ENCODE data around the gene MICA.
"Not testable (repeated sequence)": the region's sequence is repeated elsewhere in the genome, so short reads cannot be mapped to it uniquely, and the experiment has no call there.

MICA gene

DNA sequence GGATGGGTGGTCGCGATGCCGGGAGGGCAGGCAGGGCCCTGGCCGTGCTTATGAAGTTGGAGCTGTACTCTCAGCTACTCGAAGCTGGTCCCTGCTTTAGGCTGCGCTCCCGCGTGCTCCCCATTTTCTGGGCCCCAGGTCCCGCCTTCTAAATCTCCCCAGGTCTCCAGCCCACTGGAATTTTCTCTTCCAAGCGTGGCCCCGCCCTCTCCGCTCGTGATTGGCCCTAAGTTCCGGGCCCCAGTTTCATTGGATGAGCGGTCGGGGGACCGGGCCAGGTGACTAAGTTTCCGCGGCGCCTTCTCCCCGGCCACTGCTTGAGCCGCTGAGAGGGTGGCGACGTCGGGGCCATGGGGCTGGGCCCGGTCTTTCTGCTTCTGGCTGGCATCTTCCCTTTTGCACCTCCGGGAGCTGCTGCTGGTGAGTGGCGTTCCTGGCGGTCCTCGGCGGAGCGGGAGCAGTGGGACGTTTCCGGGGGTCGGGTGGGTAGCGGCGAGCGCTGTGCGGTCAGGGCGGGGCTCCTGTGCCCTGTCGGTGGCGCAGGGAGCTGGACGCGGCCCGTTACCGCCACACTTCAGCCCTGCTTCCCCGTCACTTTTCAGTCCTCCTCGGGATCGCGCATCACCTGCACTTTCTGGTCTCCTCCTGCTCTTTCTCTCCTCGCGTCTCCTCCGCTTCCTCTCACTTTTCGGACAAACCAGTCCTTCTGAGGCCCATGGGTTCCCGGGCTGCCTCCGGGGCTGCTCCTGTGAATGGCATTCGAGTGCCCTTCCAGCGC lies at the start of gene MICA:
MICA (plus strand) TSS at position 313 of the 778 bp plus-strand sequence; CDS start at position 351, 38 bp downstream.
- DNase-seq (ENCODE audit: low spot score), result peak; percentile 94

DNA sequence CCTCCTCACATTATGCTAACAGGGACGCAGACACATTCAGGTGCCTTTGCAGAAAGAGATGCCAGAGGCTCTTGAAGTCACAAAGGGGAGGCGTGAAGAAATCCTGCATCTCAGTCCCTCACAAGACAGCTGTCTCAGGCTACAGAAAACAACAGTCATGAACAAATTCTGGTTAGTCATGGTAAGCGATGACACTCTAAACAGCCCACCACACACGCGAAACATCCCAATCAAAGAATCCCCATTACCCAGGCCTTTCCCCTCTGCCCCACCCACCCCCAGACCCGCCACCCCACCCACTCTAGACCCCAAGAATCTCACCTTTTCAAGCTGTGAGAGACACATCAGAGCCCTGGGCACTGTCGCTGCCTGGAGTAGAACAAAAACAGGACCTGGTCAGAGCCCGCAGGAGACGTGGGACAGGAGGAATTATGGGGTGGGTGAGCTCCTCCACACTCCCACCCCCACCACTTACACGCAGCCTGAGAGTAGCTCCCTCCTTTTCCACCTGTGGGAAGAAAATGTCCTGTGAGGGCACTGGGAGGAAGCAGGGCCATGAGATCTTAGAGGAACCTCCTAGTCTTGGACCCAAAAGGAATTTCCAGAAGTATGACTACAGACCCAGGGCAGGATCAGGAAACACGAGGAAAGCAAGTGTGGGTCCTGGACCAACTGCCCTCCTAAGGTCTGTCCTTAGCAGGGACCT lies 49.1 kb upstream of the MICA start:
- no peak for DNase-seq (ENCODE audit: low spot score)

DNA sequence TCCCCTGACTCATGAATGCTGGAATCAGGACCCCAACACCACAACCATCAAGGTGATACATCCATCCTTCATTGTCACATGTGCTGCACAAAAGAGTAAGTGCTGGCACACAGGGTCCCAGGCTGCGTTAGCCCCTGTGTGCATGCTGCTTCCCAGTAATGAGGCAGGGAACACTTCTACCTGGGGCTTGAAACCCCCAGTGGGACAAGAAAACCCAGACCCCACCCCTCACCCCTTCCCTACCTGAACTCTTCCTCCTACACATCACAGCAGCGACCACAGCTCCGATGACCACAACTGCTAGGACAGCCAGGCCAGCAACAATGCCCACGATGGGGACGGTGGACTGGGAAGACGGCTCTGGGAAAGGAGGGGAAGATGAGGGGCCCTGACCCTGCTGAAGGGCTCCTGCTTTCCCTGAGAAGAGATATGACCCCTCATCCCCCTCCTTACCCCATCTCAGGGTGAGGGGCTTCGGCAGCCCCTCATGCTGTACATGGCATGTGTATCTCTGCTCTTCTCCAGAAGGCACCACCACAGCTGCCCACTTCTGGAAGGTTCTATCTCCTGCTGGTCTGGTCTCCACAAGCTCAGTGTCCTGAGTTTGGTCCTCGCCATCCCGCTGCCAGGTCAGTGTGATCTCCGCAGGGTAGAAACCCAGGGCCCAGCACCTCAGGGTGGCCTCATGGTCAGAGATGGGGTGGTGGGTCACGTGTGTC lies 48.4 kb upstream of the MICA start:
- no peak for DNase-seq (ENCODE audit: low spot score)

DNA sequence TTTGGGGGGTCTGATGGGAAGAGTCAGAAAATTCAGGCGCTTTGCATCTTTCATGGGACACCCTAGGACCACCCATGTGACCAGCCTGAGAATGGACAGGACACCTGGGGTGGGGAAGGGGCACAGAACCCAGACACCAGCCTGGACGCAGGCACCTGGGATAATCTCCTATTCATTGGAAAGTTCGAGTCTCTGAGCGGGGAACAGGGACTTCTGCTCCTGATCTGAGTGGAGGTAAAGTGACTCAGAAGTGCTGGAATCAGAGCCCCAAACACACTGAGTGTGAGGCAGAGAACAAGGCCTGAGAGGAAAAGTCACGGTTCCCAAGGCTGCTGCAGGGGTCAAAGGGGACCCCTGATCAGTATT lies 47.8 kb upstream of the MICA start:
- DNase-seq (ENCODE audit: low spot score), result no peak

DNA sequence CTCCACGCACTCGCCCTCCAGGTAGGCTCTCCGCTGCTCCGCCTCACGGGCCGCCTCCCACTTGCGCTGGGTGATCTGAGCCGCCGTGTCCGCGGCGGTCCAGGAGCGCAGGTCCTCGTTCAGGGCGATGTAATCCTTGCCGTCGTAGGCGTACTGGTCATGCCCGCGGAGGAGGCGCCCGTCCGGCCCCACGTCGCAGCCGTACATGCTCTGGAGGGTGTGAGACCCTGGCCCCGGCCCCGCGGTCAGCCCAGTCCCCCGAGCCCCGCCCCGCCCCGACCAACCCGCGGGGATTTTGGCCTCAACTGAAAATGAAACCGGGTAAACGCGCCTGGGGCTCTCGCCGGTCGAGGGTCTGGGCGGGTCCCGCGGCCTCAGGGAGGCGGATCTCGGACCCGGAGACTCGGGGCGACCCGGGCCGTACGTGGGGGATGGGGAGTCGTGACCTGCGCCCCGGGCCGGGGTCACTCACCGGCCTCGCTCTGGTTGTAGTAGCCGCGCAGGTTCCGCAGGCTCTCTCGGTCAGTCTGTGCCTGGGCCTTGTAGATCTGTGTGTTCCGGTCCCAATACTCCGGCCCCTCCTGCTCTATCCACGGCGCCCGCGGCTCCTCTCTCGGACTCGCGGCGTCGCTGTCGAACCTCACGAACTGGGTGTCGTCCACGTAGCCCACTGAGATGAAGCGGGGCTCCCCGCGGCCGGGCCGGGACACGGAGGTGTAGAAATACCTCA lies 47.0 kb upstream of the MICA start:
- DNase-seq (ENCODE audit: low spot score), result peak; percentile 24

DNA sequence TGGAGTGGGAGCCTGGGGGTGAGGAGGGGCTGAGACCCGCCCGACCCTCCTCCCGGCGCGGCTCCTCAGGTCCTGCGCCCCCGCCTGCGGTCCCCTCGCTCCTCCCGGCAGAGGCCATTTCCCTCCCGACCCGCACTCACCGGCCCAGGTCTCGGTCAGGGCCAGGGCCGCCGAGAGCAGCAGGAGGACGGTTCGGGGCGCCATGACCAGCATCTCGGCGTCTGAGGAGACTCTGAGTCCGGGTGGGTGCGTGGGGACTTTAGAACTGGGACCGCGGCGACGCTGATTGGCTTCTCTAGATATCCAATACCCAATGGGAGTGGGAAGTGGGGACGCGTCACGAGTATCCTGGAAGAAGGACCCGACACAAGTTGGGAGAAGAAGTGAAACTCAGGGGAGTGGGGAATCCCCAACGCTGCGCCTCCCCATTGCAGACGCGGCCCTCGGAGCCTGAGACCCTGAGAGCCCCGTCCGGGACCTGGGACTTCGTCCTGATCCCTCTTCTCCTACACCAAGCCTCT lies 46.4 kb upstream of the MICA start, which contains the start of gene HLA-B:
HLA-B (minus strand) TSS at position 234 of the 521 bp plus-strand sequence; CDS start at position 213, 21 bp downstream.
- DNase-seq (ENCODE audit: low spot score), result peak; percentile 89

DNA sequence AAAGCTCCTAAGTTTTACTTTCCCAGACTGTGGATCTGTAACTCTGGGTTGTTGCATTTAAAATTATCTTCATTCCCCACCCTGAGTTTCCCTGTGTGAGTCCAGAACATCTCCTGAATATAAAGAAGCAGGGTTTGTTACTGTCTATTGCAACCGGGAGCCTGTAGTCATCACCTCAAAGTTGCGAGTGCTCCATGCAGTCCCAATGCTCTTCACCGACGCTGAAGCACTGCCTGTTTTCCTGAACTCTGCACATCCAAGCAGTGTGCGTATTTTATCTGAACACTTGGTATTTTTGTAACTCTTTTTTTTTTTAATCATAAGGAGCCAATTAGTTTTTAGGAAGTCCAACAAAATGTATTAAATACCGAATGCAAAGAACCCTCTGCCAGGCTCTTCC lies 45.5 kb upstream of the MICA start:
- no peak for DNase-seq (ENCODE audit: low spot score)

DNA sequence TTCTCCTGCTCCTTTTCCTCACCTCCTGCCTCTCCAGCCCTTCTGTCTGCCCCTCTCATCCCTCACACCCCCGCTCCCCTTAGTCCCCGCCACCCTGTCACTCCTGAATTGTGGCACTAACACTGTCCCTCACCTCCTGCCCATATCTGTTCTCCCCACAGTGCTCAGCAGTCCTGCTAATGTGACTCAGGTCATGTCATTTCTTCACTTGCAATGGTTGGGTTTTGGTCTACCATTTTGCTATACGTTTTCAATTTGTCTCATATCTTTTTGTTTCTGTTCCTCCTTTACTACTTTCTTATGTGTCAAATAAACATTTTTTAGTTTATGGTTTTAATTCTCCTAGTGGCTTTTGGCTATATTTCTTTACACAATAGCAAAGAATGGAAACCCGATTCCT lies 45.1 kb upstream of the MICA start:
- no peak for DNase-seq (ENCODE audit: low spot score)

DNA sequence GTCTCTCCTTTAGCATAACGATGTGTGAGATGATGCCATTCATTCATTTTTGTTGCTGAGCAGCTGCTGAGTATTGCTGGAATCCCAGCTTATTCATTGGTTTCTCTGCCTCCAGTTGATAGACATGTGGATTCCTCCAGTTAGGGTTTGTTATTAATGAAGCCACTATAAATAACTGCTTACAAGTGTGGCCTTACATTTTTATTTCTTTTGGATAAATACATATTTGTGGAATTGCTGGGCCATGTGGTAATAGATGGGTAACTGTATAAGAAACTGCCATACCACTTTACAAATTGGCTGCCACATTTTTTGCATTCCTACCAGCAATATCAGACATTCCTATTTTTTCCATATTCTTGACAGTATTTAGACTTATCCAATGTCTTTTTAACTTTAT lies 43.8 kb upstream of the MICA start:
- no peak for DNase-seq (ENCODE audit: low spot score)

DNA sequence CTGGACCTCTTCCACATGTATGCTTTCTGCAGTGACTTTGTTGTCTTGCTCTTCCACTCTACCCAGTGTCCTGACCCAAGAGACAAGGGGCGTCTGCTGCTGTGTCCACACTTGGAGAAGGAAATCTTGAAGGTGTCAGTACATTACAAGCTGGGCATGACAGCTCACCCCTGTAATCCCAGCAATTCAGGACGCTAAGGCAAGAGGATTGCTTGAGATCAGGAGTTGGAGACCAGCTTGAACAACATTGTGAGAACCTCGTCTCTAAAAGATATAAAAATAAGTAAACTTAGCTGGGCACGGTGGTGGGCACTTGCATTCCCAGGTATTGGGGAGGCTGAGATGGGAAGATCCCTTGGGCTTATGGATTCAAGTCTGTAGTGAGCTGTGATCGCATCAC lies 40.6 kb upstream of the MICA start:
- no peak for DNase-seq (ENCODE audit: low spot score)

DNA sequence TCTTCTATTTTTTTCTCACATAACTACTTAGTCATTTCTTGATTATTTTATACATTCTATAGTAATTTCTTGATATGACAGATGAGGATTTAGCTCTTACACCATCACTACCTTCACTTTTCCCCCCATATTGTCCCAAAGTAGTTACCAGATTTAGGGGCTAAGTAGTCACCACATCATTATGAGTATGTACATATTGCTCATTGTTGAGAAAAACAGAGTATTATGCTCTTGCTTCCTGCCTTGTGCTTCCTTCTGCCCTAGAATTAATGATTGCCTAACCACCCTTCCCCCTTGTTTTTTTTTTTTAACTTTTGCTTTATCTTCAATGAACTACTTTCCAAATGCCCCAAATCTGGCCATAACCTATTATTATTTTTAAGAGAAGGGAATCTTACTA lies 39.6 kb upstream of the MICA start:
- DNase-seq (ENCODE audit: low spot score), result no peak

DNA sequence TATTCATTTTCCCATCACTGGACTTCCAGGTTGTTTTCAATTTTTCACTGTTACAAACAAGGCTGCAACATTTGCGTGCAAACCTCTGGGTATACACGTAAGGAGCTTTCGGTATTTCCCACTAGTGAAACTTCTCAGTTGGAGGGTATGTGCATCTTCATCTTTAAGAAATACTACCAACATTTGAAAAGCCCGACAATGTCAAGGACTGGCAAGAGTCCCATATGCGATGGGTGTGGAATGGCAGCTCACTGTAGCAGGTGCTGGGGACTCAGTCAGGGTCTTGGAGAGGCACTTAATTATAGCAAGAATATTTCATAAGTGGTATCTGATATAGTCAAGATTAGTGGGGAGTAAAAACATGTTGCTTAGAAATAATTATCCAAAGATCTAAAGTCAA lies 37.5 kb upstream of the MICA start:
- DNase-seq (ENCODE audit: low spot score), result no peak

DNA sequence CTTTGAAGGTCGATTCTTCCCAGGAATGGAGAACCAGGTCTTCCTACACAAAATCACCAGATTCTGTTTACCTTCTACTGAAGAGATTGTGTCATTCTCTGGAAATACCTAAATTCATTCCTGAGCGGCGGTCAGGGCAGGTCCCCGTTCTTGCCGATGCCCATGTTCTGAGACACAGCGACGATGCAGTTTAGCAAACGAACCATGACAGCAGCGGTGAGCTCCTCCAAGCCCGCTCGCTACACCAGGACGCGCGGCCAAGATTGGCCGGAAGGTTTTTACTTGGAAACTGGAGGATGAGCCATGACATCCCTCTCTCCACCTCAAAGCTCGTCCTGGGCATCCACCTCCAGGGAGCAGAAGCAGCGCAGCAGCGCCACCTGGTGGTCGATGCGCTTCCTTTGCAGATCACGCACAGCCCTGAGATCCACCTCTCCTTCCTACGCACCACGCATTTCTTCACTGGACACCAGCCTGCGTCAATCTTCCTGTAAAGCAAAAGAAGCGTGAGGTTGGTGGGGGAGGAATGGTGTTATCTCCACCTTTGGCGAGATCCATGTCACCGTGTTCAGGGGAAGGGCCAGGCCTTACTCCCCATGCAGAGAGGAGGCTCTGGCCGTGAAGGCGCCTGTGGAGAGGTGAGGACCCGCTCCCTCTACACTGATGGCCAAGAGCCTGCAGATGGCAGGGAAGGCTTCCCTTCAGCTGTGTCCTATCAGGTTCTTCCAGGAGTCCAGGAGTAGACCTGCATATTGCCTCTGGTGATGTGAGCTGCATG lies 36.5 kb upstream of the MICA start:
- peak; percentile 90 for DNase-seq (ENCODE audit: low spot score)

DNA sequence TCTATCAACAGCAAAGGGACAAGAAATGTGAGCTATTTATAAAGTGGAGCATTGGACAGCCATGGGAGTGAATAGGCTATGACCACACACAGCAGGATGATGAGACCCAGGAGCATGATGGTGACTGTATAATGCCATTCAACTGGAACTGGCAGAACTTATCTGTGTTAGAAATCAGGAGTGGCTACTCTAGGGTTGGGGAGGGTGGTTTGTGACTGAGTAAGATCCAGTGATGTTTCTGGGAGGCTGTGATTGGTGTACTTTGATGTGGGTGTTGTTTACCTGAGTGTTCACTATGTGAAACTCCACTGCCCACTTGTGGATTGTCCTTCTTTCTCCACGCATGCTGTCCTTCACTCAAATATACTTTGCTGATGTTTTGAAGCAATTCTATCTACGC lies 34.9 kb upstream of the MICA start:
- no peak for DNase-seq (ENCODE audit: low spot score)

DNA sequence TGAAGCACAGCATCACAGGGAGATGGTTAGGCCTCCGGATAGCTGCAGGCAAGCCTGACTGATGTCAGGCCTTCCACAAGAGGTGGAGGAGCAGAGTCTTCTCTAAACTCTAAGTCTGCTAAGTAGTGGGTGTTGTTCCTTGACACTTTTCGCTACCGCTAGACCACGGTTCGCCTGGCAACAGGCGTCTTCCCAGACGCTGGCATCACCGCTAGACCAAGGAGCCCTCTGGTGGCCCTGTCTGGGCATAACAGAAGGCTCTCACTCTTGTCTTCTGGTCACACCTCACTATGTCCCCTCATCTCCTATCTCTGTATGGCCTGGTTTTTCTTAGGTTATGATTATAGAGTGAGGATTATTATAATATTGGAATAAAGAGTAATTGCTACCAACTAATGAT lies 29.3 kb upstream of the MICA start:
- DNase-seq (ENCODE audit: low spot score), result not testable (repeated sequence)

DNA sequence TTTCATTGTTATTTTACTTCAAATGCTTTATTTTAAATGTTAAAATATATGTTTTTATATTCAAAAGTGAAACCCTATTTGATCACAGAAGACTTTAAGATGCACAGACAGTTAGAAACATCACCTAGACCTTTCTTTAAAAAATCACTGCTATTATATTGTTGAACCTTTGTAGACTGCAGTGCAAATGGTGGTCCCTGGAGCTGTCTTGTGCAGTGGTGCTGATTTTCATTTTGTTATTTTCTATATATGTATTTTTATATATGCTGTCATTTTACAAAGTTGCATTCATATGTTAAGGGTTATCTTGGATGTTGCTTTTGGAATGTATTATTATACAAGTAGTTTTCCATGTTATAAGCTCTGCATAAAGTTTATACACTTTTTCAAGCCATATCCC lies 27.7 kb upstream of the MICA start:
- no peak for DNase-seq (ENCODE audit: low spot score)

DNA sequence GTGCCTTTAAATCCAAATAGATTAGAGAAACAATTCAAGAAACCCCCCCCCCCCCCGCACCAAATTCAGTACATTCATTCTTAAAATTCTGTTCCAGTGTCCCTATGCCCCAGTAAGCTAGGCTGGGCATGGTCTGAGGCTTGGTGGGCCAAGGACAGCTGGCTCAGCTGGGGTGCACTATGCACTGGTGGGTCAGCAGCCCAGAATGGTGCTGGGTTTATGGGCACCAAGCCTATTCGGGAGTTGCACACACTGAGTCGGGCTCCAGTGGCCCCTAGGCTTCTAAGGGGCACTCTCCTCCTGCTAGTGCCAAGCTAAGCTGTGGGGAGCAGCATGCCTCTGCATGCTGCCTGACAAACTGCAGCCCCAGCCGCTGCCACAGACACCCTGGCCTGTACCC lies 26.4 kb upstream of the MICA start:
- no peak for DNase-seq (ENCODE audit: low spot score)

DNA sequence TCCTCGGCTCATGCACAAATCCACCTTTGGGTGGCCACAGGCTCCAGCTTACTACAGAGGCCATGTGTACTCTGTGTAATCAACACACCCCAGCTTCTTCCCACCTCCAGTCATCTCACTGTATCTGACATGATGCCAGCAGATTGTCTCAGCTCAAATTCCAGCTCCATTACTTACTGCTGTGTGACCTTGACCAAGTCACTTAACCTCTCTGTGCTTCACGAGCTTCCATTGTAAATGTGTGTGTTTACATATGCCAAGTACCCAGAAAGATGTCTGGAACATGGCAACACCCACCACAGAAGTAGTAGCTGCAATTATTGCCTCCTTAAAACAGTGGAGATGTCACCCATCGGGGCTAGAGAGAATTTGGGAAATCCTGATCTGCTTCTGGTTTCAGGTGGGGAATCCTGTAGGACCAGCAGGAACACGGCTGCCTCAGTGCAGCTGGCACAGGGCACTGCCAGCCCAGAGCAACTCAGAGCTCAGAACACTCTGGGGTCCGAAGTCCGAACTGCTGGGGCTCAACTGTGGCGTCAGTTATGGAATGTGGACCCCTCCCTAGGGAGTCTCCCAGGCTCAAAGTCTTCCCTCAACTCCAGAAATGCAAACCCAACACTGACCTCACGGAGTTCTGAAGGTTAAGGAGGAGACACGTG lies 25.2 kb upstream of the MICA start:
- DNase-seq (ENCODE audit: low spot score), result no peak

DNA sequence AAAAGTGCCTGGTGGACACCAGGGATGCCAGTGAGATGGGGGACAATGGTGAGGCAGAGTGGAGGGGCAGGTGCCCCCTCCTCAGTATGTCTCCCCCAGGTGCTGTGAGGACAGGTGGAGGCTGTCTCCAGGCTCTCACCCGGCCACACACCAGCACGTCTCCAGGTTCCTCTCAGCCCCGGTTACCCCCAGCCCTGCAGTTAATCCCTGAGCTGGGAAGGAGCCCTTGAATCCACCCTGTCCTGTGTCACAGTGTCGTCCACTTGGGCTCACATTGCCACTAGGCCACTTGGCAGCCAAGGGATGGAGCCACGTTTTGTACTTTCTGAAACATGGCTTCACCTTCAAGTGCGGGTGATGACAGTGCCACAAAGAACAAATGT lies 24.7 kb upstream of the MICA start:
- no peak for DNase-seq (ENCODE audit: low spot score)

DNA sequence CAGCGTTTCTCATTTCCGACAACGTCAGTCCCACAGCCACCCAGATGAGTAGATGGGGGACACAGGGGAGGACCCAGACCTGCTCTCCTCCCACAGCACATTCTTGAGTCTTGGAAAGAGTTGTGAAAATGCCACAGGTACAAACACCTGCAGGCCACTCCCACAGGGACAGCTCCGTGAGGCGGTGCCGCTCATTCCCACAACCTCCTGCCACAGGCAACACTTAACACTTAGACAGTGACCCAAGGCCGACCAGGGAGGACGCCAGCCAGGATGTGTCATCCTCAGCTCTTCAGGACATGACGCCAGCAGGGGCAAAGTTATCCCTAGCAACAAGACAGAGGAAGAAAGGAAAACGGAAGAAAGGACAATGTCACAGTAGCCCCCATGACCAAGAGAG lies 23.5 kb upstream of the MICA start:
- no peak for DNase-seq (ENCODE audit: low spot score)

DNA sequence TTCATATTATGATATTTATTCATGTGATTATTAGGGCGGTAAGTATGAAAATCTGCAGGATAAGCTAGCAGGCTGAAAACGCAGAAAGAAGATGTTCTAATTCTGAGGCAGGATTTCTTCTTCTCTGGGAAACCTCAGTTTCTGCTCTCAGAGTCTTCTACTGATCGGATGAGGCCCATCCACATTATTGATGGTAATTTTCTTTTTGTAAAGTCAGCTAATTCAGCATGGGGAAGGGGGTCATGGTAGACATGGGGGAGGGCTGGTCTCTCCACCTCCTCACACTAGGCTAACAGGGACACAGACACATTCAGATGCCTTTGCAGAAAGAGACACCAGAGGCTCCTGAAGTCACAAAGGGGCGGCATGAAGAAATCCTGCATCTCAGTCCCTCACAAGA lies 21.7 kb upstream of the MICA start:
- DNase-seq (ENCODE audit: low spot score), result no peak
